PC-9 (cell line): Measurements from ENCODE around the gene RBBP8. TPM values are rescaled to one million over a fixed set of nuclear protein-coding genes. Genes with fewer than 3 reads are reported as not detected.

Experiments
- BruUV-seq: library from RNA; stranded (reverse); fragments of 400-500 nt; replicated peaks from 2 replicates; lab custom pipeline; 2021; lab: Mats Ljungman, UMichigan
- CTCF ChIA-PET: fragments of 300-600 bp; sonication (Branson Sonifier 250); formaldehyde crosslinking; loops from one replicate; lab custom pipeline; 2022; ENCODE audit warnings: antibody characterized with exemption; lab: Charles Lee
- POLR2A ChIA-PET: fragments of 300-600 bp; sonication (Branson Sonifier 250); formaldehyde crosslinking; loops from one replicate; lab custom pipeline; 2022; ENCODE audit warnings: antibody characterized with exemption; ENCODE audit not compliant: unreplicated experiment; lab: Charles Lee
- DNase-seq, 2 experiments: peaks; one replicate each; pipeline versions ENCODE4 v3.0.0 to v3.0.0-alpha.2; 2015 to 2022; ENCODE audit warnings: mixed read lengths in 1 of 2
- H2AFZ ChIP-seq: fragments of 200-600 bp; sonication (generic); 2 replicates; pipeline ENCODE4 v1.8.1; 2017; ENCODE audit warnings: antibody characterized with exemption
- H3F3A ChIP-seq: fragments of 200-600 bp; sonication (generic); 2 replicates; pipeline ENCODE4 v1.8.1; 2017; ENCODE audit warnings: antibody characterized with exemption, mild to moderate bottlenecking, low read depth; ENCODE audit not compliant: insufficient read depth
- H3K27ac ChIP-seq: fragments of 200-600 bp; sonication (generic); 2 replicates; pipeline ENCODE4 v1.6.1; 2016; ENCODE audit warnings: mixed run types
- H3K27me3 ChIP-seq: fragments of 200-600 bp; sonication (generic); 2 replicates; pipeline ENCODE4 v1.6.1; 2016; ENCODE audit warnings: low read depth, mixed run types; ENCODE audit not compliant: insufficient read depth
- H3K36me3 ChIP-seq: fragments of 200-600 bp; sonication (generic); 2 replicates; pipeline ENCODE4 v1.6.1; 2016; ENCODE audit warnings: low read depth, mixed run types
- H3K4me1 ChIP-seq: fragments of 200-600 bp; sonication (generic); replicated peaks from 2 replicates; pipeline ENCODE4 v1.6.1; 2016; ENCODE audit warnings: mixed run types; ENCODE audit not compliant: insufficient read depth
- H3K4me2 ChIP-seq: fragments of 200-600 bp; sonication (generic); 2 replicates; pipeline ENCODE4 v1.6.1; 2017; ENCODE audit warnings: mixed run types
- H3K4me3 ChIP-seq: fragments of 200-600 bp; sonication (generic); 2 replicates; pipeline ENCODE4 v1.6.1; 2016; ENCODE audit warnings: mixed run types
- H3K79me2 ChIP-seq: fragments of 200-600 bp; sonication (generic); 2 replicates; pipeline ENCODE4 v1.6.1; 2017; ENCODE audit warnings: low read depth, mixed run types
- H3K9me2 ChIP-seq: fragments of 200-600 bp; sonication (generic); 2 replicates; pipeline ENCODE4 v1.8.1; 2017; ENCODE audit warnings: mild to moderate bottlenecking; ENCODE audit not compliant: insufficient read depth
- H3K9me3 ChIP-seq: fragments of 200-600 bp; sonication (generic); 2 replicates; pipeline ENCODE4 v1.8.1; 2016; ENCODE audit warnings: low read depth; ENCODE audit not compliant: insufficient read depth
- H4K20me1 ChIP-seq: fragments of 200-600 bp; sonication (generic); 2 replicates; pipeline ENCODE4 v1.8.1; 2017; ENCODE audit not compliant: insufficient read depth
- EZH2 ChIP-seq: fragments of 200-600 bp; sonication (generic); IDR thresholded peaks from 2 replicates; pipeline ENCODE4 v1.8.0; 2017; ENCODE audit warnings: antibody characterized with exemption, low read depth
- intact Hi-C: fragments of 100-400 bp; cut with micrococcal nuclease; formaldehyde crosslinking; loops from one replicate; pipeline ENCODE4 v1.10.0; 2022; ENCODE audit not compliant: unreplicated experiment
- total RNA-seq: library from RNA; stranded (reverse); gene quantifications from 2 replicates; pipeline ENCODE4 v1.2.3, GENCODE V29; 2021
- TF ChIP-seq, protein P1 (sequence below): fragments of 200-600 bp; sonication (generic); conservative IDR thresholded peaks from 2 replicates; pipeline ENCODE4 v1.6.1; 2017; ENCODE audit warnings: mixed run types, antibody characterized with exemption, mild to moderate bottlenecking, moderate library complexity

Gene RBBP8
- total RNA-seq, 1 experiment from 2014 or later, result 28.4 TPM

DNA sequence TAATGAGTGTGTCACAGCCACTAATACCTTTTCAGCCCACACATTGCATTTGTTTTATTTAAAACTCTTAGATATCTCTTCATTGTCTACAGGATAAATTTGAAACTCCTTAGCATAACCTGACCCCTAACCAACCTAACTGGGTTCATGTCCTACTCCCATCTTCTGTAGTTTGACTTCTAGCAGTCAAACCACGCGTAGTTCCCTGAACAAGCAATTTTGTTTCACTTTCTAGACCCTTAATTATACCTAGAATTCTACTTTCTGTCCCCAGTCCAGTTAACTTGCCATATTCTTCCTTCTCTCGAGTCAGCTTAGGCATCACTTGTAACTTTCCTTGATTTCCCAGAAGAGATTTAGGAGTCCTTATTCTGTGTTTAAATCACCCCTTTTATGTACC is 55.1 kb downstream of the RBBP8 start:
- H4K20me1 ChIP-seq, result no peaks in the 10 kb centered on the region
- ChIA-PET CTCF (no interaction called here), POLR2A (no interaction called here)
- H2AFZ ChIP-seq, result no peak overlapping the region
- intact Hi-C loops, result loop anchor here (10.0 kb wide), 2 partner anchors 53 to 1073 kb away; partner anchors contain the start of gene RBBP8
- no peaks in the 10 kb centered on the region for H3K9me2 ChIP-seq
- no peak overlapping the region for H3K4me3 ChIP-seq
- no peak for DNase-seq
- no peak overlapping the region for H3K27ac ChIP-seq
- no peak overlapping the region for H3K4me2 ChIP-seq
- TF ChIP-seq, protein P1, sequence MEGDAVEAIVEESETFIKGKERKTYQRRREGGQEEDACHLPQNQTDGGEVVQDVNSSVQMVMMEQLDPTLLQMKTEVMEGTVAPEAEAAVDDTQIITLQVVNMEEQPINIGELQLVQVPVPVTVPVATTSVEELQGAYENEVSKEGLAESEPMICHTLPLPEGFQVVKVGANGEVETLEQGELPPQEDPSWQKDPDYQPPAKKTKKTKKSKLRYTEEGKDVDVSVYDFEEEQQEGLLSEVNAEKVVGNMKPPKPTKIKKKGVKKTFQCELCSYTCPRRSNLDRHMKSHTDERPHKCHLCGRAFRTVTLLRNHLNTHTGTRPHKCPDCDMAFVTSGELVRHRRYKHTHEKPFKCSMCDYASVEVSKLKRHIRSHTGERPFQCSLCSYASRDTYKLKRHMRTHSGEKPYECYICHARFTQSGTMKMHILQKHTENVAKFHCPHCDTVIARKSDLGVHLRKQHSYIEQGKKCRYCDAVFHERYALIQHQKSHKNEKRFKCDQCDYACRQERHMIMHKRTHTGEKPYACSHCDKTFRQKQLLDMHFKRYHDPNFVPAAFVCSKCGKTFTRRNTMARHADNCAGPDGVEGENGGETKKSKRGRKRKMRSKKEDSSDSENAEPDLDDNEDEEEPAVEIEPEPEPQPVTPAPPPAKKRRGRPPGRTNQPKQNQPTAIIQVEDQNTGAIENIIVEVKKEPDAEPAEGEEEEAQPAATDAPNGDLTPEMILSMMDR, result no peak
- no peak for TF ChIP-seq EZH2
- H3K4me1 ChIP-seq, result no peaks in the 10 kb centered on the region
- H3K36me3 ChIP-seq, result 0 out of 2 replicates have a peak, but pooled peaks cover 4% of the 10 kb centered on the region
- no TSS peak for BruUV-seq
- H3K79me2 ChIP-seq, result no peaks in the 10 kb centered on the region
- H3K9me3 ChIP-seq, result no peaks in the 10 kb centered on the region
- H3K27me3 ChIP-seq, result no peaks in the 10 kb centered on the region
- no peaks in the 10 kb centered on the region for H3F3A ChIP-seq

DNA sequence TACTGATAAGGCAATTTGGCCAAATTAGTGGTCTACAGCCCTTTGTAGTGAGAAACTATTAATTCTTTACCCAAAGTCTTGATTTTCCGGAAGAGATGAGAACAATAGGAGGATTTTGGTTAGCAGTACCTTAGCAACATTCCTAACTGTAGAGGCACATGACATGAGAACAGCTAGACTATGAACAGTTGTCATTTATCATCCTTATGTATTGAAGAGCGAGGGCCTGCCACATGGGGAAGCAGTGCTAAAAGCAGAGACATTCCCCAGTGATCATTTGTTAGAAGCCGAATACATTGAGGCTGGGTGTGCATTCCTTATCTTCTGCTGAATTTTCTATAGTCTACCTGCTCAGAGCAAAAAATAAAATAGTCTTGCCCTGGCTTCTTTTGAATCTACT is 65.2 kb downstream of the RBBP8 start:
- CTCF ChIA-PET, result no interaction called here
- Histone ChIP-seq H3K9me3 (no peaks in the 10 kb centered on the region), H3F3A (no peaks in the 10 kb centered on the region), H3K27ac (no peak overlapping the region), H3K4me1 (no peaks in the 10 kb centered on the region), H3K79me2 (no peaks in the 10 kb centered on the region), H4K20me1 (no peaks in the 10 kb centered on the region), H3K9me2 (no peaks in the 10 kb centered on the region), H2AFZ (no peak overlapping the region), H3K27me3 (no peaks in the 10 kb centered on the region), H3K36me3 (no peaks in the 10 kb centered on the region), H3K4me2 (no peak overlapping the region), H3K4me3 (no peak overlapping the region)
- intact Hi-C loops, result no loop called here
- BruUV-seq, result no TSS peak
- DNase-seq, result no peak
- POLR2A ChIA-PET, result no interaction called here
- TF ChIP-seq, protein P1, result no peak
- TF ChIP-seq EZH2, result no peak

DNA sequence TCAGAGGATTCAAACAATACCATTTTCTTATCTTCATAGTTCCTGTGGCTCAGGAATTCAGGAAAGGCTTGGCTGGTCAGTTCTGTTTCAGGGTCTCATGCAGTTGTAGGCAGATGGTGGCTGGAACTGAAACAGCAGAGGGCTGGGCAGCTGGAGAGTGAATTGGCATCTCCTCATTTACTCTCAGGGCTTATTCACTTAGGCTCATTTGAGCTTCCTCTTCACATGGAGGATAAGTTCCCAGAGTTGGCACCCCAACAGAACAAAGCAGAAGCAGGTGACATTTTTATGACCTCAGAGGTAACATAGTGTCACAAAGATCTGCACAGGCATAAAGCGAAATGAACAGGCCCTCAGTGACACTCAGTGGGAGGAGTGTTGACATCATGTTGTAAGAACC is 66.1 kb downstream of the RBBP8 start:
- H3K4me1 ChIP-seq, result no peaks in the 10 kb centered on the region
- no peak overlapping the region for H3K4me2 ChIP-seq
- H3K27me3 ChIP-seq, result no peaks in the 10 kb centered on the region
- no peaks in the 10 kb centered on the region for H4K20me1 ChIP-seq
- H3K9me3 ChIP-seq, result no peaks in the 10 kb centered on the region
- no peak overlapping the region for H3K27ac ChIP-seq
- no TSS peak for BruUV-seq
- no peak for TF ChIP-seq EZH2
- TF ChIP-seq, protein P1, result no peak
- POLR2A ChIA-PET, result no interaction called here
- H3K9me2 ChIP-seq, result no peaks in the 10 kb centered on the region
- H3K36me3 ChIP-seq, result no peaks in the 10 kb centered on the region
- CTCF ChIA-PET, result no interaction called here
- no peaks in the 10 kb centered on the region for H3F3A ChIP-seq
- H3K4me3 ChIP-seq, result no peak overlapping the region
- DNase-seq, result peak; percentile 4 to 50
- no peak overlapping the region for H2AFZ ChIP-seq
- intact Hi-C loops, result no loop called here
- H3K79me2 ChIP-seq, result no peaks in the 10 kb centered on the region
